ENCODE data around the gene TRAPPC10.

Gene TRAPPC10

DNA sequence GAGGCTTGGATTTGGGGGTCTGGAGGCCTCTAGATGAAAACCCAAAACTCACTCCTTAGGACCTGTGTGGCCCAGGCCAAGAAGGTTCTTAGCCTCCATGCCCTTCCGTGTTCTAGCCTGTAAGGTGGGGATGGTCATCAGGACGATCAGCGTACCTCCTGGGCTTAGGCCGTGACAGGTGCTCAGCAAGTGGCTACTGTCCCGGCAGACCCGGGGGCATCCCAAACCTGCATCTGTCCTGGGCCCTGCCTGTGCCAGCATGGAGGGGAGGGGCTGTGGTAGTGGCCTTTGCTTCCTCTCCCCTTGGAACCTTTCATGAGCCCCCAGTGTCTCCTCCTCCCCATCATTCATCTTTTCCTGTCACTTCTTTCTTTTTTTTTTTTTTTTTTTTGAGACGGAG is 22.7 kb upstream of the TRAPPC10 start:
- Histone ChIP-seq H3K9ac (ENCODE audit: low read length) (no peak overlapping the region), H3K4me1 (ENCODE audit: low read length) (no peaks in the 10 kb centered on the region), H3K4me3 (ENCODE audit: low read length) (no peak overlapping the region), H4K20me1 (ENCODE audit: insufficient read depth, low read length) (no peaks in the 10 kb centered on the region), H3K9me3 (ENCODE audit: insufficient read depth, low read length) (no peaks in the 10 kb centered on the region), H3K79me2 (ENCODE audit: low read length) (no peaks in the 10 kb centered on the region), H3K4me2 (ENCODE audit: low read length) (no peak overlapping the region), H3K27ac (ENCODE audit: low read length) (no peak overlapping the region), H3K36me3 (replicated peaks; ENCODE audit: low read depth, low read length) (no peaks in the 10 kb centered on the region), H2AFZ (ENCODE audit: low read depth, low read length) (no peak overlapping the region), H3K27me3 (ENCODE audit: low read depth, low read length) (no peaks in the 10 kb centered on the region)
- TF ChIP-seq, protein P1, sequence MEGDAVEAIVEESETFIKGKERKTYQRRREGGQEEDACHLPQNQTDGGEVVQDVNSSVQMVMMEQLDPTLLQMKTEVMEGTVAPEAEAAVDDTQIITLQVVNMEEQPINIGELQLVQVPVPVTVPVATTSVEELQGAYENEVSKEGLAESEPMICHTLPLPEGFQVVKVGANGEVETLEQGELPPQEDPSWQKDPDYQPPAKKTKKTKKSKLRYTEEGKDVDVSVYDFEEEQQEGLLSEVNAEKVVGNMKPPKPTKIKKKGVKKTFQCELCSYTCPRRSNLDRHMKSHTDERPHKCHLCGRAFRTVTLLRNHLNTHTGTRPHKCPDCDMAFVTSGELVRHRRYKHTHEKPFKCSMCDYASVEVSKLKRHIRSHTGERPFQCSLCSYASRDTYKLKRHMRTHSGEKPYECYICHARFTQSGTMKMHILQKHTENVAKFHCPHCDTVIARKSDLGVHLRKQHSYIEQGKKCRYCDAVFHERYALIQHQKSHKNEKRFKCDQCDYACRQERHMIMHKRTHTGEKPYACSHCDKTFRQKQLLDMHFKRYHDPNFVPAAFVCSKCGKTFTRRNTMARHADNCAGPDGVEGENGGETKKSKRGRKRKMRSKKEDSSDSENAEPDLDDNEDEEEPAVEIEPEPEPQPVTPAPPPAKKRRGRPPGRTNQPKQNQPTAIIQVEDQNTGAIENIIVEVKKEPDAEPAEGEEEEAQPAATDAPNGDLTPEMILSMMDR (IDR thresholded peaks at IDR 0.05; ENCODE audit: low read depth, low read length): no peak
- no peak for TF ChIP-seq EZH2phosphoT487 (IDR thresholded peaks at IDR 0.05; ENCODE audit: low read depth)

DNA sequence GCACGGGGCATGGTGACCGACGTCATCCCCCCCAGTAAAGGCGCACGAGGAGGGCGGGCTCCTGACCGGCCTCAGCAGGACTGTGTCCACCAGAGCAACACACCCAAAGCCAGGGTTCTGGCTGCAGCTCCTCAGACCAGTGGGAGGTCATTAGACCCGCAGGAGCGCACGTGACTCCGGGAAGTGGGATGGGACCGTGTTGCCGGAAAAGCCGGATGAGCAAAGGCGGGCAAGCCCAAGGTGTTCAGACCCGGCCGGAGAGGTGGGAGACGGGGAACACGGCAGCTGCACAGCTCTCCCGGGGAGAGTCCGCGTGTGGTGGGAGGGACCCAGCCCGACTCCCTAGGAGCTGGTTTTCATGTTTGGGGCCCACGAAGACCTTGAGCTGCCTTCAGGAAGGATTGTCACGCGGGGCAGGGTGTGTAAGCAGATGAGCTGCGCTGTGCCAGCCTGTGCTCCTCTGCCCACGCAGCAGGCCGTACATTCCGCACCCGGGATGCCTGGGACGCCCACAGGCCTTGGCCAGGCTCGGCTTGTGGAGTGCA is 20.6 kb upstream of the TRAPPC10 start:
- Histone ChIP-seq H3K27ac (ENCODE audit: low read length) (no peak overlapping the region), H3K4me2 (ENCODE audit: low read length) (no peak overlapping the region), H4K20me1 (ENCODE audit: insufficient read depth, low read length) (no peaks in the 10 kb centered on the region), H3K36me3 (replicated peaks; ENCODE audit: low read depth, low read length) (no peaks in the 10 kb centered on the region), H3K9ac (ENCODE audit: low read length) (no peak overlapping the region), H3K4me3 (ENCODE audit: low read length) (no peak overlapping the region), H3K27me3 (ENCODE audit: low read depth, low read length) (no peaks in the 10 kb centered on the region), H3K9me3 (ENCODE audit: insufficient read depth, low read length) (no peaks in the 10 kb centered on the region), H2AFZ (ENCODE audit: low read depth, low read length) (no peak overlapping the region), H3K79me2 (ENCODE audit: low read length) (no peaks in the 10 kb centered on the region), H3K4me1 (ENCODE audit: low read length) (no peaks in the 10 kb centered on the region)
- no peak for TF ChIP-seq EZH2phosphoT487 (IDR thresholded peaks at IDR 0.05; ENCODE audit: low read depth)
- TF ChIP-seq, protein P1 (IDR thresholded peaks at IDR 0.05; ENCODE audit: low read depth, low read length): no peak

DNA sequence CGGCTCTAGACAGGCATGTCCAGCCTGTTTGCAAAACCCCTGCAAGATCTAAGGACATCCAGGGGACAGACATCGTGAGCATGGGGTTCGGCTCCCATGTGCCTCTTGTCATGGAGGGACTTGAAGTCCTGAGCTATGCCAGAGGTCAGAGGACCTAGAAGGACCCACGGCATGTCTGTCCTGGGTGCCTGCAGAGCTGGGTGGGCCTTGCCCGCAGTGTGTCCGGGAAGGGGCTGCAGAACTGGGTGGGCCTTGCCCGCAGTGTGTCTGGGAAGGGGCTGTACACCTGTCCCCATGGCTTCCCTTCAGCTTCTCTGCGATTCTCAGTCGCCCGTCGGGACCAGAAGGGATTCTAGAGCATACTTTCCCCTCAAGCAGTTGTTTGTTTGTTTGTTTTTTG is 20.0 kb upstream of the TRAPPC10 start:
- H3K36me3 ChIP-seq (replicated peaks; ENCODE audit: low read depth, low read length): no peaks in the 10 kb centered on the region
- H3K4me2 ChIP-seq (ENCODE audit: low read length): no peak overlapping the region
- H3K9me3 ChIP-seq (ENCODE audit: insufficient read depth, low read length): no peaks in the 10 kb centered on the region
- no peak overlapping the region for H3K9ac ChIP-seq (ENCODE audit: low read length)
- no peaks in the 10 kb centered on the region for H3K27me3 ChIP-seq (ENCODE audit: low read depth, low read length)
- no peak for TF ChIP-seq EZH2phosphoT487 (IDR thresholded peaks at IDR 0.05; ENCODE audit: low read depth)
- TF ChIP-seq, protein P1 (IDR thresholded peaks at IDR 0.05; ENCODE audit: low read depth, low read length): no peak
- no peak overlapping the region for H2AFZ ChIP-seq (ENCODE audit: low read depth, low read length)
- H3K4me1 ChIP-seq (ENCODE audit: low read length): no peaks in the 10 kb centered on the region
- H3K79me2 ChIP-seq (ENCODE audit: low read length): no peaks in the 10 kb centered on the region
- no peak overlapping the region for H3K27ac ChIP-seq (ENCODE audit: low read length)
- no peaks in the 10 kb centered on the region for H4K20me1 ChIP-seq (ENCODE audit: insufficient read depth, low read length)
- H3K4me3 ChIP-seq (ENCODE audit: low read length): no peak overlapping the region

DNA sequence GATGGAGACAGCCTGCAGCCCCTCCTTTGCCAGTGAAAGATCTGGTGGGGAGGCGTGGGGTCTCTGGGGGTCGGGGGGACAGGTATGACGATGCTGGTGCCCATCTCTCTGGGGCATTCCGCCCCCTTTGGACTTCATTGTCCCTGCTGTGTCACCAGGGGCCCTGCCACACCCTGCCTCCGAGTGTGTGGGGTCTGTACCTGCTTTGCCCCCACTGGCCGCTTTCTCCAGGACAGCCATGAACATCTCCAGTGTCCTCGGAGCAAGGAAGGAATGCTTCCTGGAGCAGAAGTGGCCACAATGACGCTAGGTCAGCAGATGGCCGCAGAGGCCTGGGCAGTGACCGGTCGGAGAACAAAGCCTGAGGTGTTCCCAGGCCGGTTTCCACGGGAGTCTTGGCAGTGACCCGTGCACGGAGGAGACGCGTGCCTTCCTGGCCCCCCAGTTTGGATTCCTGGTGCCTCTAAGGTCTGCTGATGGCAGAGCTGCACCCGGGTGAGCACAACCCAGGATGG is 18.6 kb upstream of the TRAPPC10 start:
- TF ChIP-seq, protein P1 (IDR thresholded peaks at IDR 0.05; ENCODE audit: low read depth, low read length): no peak
- no peak for TF ChIP-seq EZH2phosphoT487 (IDR thresholded peaks at IDR 0.05; ENCODE audit: low read depth)
- no peak overlapping the region for H3K4me2 ChIP-seq (ENCODE audit: low read length)
- no peak overlapping the region for H3K27ac ChIP-seq (ENCODE audit: low read length)
- H3K9ac ChIP-seq (ENCODE audit: low read length): no peak overlapping the region
- no peaks in the 10 kb centered on the region for H3K36me3 ChIP-seq (replicated peaks; ENCODE audit: low read depth, low read length)
- no peak overlapping the region for H3K4me3 ChIP-seq (ENCODE audit: low read length)
- H3K4me1 ChIP-seq (ENCODE audit: low read length): no peaks in the 10 kb centered on the region
- no peaks in the 10 kb centered on the region for H4K20me1 ChIP-seq (ENCODE audit: insufficient read depth, low read length)
- H3K79me2 ChIP-seq (ENCODE audit: low read length): no peaks in the 10 kb centered on the region
- H2AFZ ChIP-seq (ENCODE audit: low read depth, low read length): no peak overlapping the region
- no peaks in the 10 kb centered on the region for H3K27me3 ChIP-seq (ENCODE audit: low read depth, low read length)
- no peaks in the 10 kb centered on the region for H3K9me3 ChIP-seq (ENCODE audit: insufficient read depth, low read length)

All from OCI-LY3 (cell line).